HG03280 (cell line): ENCODE data around the gene KRT78.
A peak's percentile ranks its signal among the peaks of the same experiment; 100 is the strongest.
"Not testable (repeated sequence)": the region's sequence is repeated elsewhere in the genome, so short reads cannot be mapped to it uniquely, and the experiment has no call there.

ENCODE experiments used
- ATAC-seq: cut with Tn5 transposase; IDR thresholded peaks from one replicate; pipeline ENCODE4 v1.9.1; 2021; ENCODE audit warnings: mild to moderate bottlenecking, moderate library complexity; ENCODE audit not compliant: unreplicated experiment

KRT78 gene

GRCh38 chr12:52848661-52849255, at the start of gene KRT78:
KRT78 (minus strand) TSS chr12:52848994; CDS start chr12:52848930, 64 bp downstream.
- ATAC-seq, result no peak

GRCh38 chr12:52896190-52897100, 47.7 kb upstream of the KRT78 start:
- no peak for ATAC-seq

DNA sequence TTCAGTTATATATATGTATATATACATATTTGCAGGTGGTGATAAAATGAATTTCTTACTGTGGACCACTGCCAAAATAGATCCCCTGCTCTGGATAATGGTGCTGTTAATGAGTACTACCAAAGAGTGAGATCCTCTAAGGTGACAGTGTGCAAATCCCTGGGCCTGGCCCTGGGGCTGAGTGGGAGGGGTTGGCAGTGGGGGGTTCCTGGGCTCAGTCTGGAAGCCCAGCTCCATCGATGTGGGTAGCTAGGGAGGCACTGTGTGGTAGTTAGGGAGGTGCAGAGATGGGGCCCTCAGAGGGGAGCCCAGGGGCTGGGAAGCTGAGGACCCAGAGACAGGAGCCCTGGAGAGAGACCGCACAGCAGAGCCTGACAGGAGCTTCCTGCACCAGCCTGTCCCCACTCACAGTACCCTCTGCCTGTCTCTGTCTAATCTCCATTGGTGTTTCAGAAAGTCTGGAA, 47.0 kb upstream of the KRT78 start:
- ATAC-seq, result no peak

- no peak for ATAC-seq
Measured at GRCh38 chr12:52892974-52893373, 44.2 kb upstream of the KRT78 start.

DNA sequence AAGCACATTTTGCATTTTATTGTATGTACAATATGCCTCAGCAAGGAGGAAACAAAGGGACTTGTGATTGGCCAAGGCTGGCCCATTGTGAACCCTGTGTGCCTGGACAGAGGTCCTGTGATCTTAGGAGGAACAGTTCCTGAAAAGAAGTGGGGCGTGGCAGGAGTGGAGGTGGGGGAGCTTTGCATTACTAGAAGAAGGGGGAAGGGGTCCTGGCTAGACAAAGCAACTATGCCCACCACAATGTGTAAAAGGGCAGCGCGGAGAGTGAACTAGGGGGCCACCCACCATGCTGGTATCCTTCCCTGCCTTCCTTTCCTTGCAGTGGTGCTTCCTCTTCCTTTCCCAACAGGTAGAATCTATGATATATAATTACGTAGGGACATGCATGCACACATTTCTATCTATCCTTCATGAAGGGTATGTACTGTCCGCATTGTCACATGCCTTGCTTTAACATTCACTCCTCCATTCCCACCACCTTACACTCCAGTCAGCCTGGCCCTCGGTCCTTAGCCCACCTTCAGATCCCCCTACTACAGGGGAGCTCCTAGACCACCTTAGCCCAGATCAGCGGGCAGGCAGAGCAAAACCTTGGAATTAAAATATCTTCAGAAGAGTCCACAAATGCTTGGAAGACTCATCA, 43.5 kb upstream of the KRT78 start:
- no peak for ATAC-seq

GRCh38 chr12:52891044-52891443, 42.2 kb upstream of the KRT78 start:
- no peak for ATAC-seq

DNA sequence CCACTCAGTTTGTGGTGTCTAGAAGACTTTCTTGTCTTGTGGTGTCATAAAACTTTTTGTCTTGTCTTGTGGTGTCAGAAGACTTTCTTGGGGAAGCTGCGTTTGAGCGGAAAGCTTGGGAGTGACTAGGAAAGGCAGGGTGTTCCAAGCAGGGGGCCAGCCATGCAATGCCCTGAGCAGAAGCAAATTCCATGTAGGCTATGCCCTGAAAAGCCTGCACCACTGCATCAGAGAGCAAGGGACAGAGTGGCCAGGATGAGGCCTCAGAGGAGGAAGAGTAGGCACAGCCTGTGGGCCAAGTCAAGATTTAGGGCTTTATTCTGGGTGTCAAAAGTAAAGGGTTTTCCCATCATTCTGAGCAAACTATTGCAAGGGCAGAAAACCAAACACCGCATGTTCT, 41.6 kb upstream of the KRT78 start:
- no peak for ATAC-seq

DNA sequence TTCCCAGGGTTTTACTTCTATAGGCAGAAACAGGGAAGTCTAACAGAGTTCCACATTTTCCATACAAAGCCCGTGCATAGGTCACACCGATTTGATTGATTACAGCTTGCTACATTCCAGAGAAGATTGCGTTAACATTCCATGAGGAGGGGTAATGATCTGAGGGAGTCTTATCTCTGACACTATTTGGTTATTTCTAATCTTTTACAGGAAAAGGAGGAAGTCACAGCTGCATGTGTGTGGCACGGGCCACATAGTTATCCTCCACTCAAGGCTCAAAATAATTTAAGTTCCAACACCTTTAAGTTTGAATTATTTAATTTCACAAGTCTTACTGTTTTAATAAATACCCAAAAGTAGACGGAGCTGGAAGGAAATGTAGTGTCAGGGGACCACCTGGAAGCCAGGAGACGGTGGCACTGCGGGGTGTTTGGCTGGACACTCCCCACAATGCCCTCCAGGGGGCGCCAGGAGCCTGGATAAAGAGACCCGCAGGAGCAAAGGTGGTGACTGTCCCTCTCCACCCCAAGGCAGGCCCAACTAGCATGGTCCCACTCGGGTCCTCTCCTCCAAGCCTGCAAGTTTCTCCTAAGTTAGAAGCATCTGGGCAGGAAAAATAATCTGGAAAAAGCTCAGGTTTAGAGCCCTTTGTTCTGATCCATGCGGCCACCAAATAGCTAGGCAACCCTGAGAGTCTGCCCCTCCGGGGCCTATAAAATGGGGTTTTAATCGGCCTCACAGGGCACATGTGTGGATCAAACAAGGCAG, 35.9 kb upstream of the KRT78 start:
- no peak for ATAC-seq

- ATAC-seq, result not testable (repeated sequence)
Measured at GRCh38 chr12:52880499-52880898, 31.7 kb upstream of the KRT78 start.

GRCh38 chr12:52879394-52880351, 30.9 kb upstream of the KRT78 start:
- peak; percentile 51 for ATAC-seq

- no peak for ATAC-seq
Measured at GRCh38 chr12:52878507-52879393, 30.0 kb upstream of the KRT78 start.

- no peak for ATAC-seq
Measured at GRCh38 chr12:52877242-52877641, 28.4 kb upstream of the KRT78 start.

GRCh38 chr12:52876372-52876771, 27.6 kb upstream of the KRT78 start:
- ATAC-seq, result no peak

DNA sequence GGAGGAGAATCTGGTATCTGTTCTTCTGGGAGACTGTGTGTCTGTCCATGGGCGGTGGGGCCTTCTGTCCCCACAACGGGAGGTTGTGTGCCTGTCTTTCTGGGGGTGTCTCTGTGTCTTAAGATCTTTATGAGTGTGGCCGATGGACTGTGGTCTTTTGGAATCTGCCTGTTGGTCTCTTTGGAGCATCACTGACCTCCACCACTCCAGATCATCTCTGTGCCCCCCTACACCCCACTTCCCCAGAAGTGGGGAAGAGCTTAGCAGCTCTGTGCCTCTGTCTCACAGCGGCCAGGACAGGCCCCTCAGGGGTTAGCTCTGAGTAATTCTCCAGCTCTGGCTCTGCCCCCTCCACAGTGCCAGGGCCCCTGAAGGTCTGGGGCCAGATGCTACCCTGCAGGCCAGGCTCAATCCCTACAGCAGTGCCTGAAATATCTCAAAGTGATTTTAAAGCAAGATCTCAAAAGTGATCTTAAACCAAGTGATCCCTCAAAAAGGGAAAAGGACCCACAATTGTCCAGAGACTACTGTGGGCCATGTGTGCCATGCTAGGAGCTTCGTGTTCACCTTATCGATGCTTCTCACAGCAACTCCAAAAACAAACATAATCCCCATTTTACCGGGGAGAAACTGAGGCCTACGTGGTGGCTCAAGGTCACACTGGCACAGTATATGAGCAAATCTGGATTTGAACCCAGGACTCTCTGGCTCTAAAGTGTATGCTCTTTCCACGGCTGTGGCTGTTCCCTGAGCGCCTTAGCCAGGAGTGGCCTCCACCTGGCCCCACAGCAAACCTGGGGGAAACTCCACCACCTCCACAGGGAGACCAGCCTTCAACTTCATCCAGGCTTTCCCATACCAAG, 26.0 kb upstream of the KRT78 start:
- no peak for ATAC-seq

GRCh38 chr12:52873832-52874572, 25.2 kb upstream of the KRT78 start:
- no peak for ATAC-seq

- ATAC-seq, result no peak
Measured at GRCh38 chr12:52873513-52873831, 24.7 kb upstream of the KRT78 start.

DNA sequence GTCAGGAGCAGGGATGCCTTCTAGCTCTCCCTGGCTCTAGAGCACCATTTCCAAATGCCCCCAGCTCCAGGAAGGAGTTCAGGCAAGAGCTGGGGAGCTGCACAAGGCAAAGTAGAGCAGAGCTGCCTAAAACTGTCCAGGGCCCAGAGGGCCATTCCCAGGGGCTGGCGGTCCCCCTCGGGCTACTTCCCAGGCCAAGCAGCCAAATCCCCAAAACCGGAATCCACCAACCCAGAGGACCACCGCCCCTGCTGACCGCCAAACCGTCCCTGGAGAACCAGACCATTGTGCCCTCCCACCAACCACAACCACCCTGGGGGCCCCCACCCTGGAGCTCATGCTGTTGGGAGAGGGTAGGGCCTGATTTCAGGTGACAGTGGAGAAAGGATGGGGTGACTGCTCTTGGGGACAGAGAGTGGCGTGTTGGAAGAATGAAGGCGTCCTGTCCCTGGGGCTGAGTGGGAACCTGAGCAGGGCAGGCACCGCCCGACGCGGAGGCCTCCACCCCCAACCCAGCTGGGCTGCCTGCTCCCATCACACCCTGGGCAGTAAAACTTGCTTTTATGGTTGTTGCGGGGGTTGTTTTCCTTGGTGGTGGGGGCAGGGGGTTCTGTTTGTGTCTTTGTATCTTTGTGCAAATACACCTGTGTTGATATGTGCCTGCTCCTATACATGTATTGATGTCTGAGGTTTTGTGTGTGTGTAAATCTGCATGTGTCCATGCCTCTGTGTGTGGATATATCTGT, 24.0 kb upstream of the KRT78 start:
- no peak for ATAC-seq
